Measurements from ENCODE around the gene ECD. TPM values are rescaled to one million over a fixed set of nuclear protein-coding genes. Genes with fewer than 3 reads are reported as not detected.

The ECD gene
- total RNA-seq, 4 donors from 2014 or later: 27.3 to 35.0 (median 30.5) TPM

Small RNA genes lying within 50 kb of the gene (small RNA-seq; reads per million reads assigned to genes)
- gene RF00019 (0 reads per million in 4 donors), gene SNORA11F (0 to 1.1 (median 0.63) reads per million in 4 donors)

Other genes with a start within 250 kb of the ECD start
- gene PLA2G12B, start 213.2 kb downstream of the ECD start, total RNA-seq: not detected
- gene P4HA1, start 71.1 kb downstream of the ECD start, total RNA-seq: 10 to 100 TPM; 23.3 to 36.2 (median 30.4) TPM
- gene NUDT13, start 57.6 kb downstream of the ECD start, total RNA-seq: 1 to 10 TPM; 1.1 to 4.6 (median 3.9) TPM
- 10 to 100 TPM; 10.9 to 16.2 (median 15.2) TPM for gene FAM149B1, start 111 bp upstream of the ECD start, total RNA-seq
- gene DNAJC9, start 79.2 kb upstream of the ECD start, total RNA-seq: 10 to 100 TPM; 11.8 to 20.2 (median 14.3) TPM
- 10 to 100 TPM; 37.4 to 43.5 (median 40.3) TPM for gene MRPS16, start 84.6 kb upstream of the ECD start, total RNA-seq
- gene CFAP70, start 190.9 kb upstream of the ECD start, total RNA-seq: 1 to 10 TPM; 1.1 to 1.8 (median 1.2) TPM
- 100 to 1,000 TPM; 119 to 144 (median 131) TPM for gene ANXA7, start 246.1 kb upstream of the ECD start, total RNA-seq